Measurements from ENCODE around the gene CDH3. TPM values are rescaled to one million over a fixed set of nuclear protein-coding genes. Genes with fewer than 3 reads are reported as not detected.

CDH3 gene
- total and polyA plus RNA-seq, 2 of the 8 experiments (the other 6 are each of a cell fraction or from before 2014, with no cell fraction given), result 146 to 171 TPM

- TF ChIP-seq, protein P1, sequence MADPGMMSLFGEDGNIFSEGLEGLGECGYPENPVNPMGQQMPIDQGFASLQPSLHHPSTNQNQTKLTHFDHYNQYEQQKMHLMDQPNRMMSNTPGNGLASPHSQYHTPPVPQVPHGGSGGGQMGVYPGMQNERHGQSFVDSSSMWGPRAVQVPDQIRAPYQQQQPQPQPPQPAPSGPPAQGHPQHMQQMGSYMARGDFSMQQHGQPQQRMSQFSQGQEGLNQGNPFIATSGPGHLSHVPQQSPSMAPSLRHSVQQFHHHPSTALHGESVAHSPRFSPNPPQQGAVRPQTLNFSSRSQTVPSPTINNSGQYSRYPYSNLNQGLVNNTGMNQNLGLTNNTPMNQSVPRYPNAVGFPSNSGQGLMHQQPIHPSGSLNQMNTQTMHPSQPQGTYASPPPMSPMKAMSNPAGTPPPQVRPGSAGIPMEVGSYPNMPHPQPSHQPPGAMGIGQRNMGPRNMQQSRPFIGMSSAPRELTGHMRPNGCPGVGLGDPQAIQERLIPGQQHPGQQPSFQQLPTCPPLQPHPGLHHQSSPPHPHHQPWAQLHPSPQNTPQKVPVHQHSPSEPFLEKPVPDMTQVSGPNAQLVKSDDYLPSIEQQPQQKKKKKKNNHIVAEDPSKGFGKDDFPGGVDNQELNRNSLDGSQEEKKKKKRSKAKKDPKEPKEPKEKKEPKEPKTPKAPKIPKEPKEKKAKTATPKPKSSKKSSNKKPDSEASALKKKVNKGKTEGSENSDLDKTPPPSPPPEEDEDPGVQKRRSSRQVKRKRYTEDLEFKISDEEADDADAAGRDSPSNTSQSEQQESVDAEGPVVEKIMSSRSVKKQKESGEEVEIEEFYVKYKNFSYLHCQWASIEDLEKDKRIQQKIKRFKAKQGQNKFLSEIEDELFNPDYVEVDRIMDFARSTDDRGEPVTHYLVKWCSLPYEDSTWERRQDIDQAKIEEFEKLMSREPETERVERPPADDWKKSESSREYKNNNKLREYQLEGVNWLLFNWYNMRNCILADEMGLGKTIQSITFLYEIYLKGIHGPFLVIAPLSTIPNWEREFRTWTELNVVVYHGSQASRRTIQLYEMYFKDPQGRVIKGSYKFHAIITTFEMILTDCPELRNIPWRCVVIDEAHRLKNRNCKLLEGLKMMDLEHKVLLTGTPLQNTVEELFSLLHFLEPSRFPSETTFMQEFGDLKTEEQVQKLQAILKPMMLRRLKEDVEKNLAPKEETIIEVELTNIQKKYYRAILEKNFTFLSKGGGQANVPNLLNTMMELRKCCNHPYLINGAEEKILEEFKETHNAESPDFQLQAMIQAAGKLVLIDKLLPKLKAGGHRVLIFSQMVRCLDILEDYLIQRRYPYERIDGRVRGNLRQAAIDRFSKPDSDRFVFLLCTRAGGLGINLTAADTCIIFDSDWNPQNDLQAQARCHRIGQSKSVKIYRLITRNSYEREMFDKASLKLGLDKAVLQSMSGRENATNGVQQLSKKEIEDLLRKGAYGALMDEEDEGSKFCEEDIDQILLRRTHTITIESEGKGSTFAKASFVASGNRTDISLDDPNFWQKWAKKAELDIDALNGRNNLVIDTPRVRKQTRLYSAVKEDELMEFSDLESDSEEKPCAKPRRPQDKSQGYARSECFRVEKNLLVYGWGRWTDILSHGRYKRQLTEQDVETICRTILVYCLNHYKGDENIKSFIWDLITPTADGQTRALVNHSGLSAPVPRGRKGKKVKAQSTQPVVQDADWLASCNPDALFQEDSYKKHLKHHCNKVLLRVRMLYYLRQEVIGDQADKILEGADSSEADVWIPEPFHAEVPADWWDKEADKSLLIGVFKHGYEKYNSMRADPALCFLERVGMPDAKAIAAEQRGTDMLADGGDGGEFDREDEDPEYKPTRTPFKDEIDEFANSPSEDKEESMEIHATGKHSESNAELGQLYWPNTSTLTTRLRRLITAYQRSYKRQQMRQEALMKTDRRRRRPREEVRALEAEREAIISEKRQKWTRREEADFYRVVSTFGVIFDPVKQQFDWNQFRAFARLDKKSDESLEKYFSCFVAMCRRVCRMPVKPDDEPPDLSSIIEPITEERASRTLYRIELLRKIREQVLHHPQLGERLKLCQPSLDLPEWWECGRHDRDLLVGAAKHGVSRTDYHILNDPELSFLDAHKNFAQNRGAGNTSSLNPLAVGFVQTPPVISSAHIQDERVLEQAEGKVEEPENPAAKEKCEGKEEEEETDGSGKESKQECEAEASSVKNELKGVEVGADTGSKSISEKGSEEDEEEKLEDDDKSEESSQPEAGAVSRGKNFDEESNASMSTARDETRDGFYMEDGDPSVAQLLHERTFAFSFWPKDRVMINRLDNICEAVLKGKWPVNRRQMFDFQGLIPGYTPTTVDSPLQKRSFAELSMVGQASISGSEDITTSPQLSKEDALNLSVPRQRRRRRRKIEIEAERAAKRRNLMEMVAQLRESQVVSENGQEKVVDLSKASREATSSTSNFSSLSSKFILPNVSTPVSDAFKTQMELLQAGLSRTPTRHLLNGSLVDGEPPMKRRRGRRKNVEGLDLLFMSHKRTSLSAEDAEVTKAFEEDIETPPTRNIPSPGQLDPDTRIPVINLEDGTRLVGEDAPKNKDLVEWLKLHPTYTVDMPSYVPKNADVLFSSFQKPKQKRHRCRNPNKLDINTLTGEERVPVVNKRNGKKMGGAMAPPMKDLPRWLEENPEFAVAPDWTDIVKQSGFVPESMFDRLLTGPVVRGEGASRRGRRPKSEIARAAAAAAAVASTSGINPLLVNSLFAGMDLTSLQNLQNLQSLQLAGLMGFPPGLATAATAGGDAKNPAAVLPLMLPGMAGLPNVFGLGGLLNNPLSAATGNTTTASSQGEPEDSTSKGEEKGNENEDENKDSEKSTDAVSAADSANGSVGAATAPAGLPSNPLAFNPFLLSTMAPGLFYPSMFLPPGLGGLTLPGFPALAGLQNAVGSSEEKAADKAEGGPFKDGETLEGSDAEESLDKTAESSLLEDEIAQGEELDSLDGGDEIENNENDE (IDR thresholded peaks at IDR 0.05; ENCODE audit: insufficient replicate concordance, low read length), result no peak
- TF ChIP-seq HDAC6 (IDR thresholded peaks at IDR 0.05; ENCODE audit: low read depth, low read length) (no peak), TBP (IDR thresholded peaks at IDR 0.05; ENCODE audit: low read depth, low read length) (no peak), ATF2 (IDR thresholded peaks at IDR 0.05; ENCODE audit: low read length) (no peak)
Measured at GRCh38 chr16:68737730-68738629, 92.9 kb downstream of the CDH3 start (continued).
